H1 (cell line): ENCODE data around the gene ONECUT3.

Source experiments
- CTCF ChIP-seq, 3 experiments: IDR thresholded peaks; 1 replicate in 2 of 3; 2 replicates in 1 of 3; pipeline versions ENCODE4 v1.5.1 to v1.6.1; 2011; ENCODE audit warnings: low read length in 3 of 3, mild to moderate bottlenecking in 3 of 3, inconsistent platforms in 2 of 3, low read depth in 1 of 3, moderate library complexity in 1 of 3; ENCODE audit not compliant: insufficient read depth in 1 of 3; ENCODE audit errors: control extremely low read depth in 1 of 3
- EGR1 ChIP-seq: IDR thresholded peaks from 2 replicates; pipeline ENCODE4 v1.6.1; 2011; ENCODE audit warnings: low read depth, low read length, borderline replicate concordance
- EP300 ChIP-seq, 2 experiments: IDR thresholded peaks; 1 replicate in 1 of 2; 2 replicates in 1 of 2; pipeline ENCODE4 v1.6.1; 2011 to 2012; ENCODE audit warnings: low read depth in 2 of 2, low read length in 2 of 2, mild to moderate bottlenecking in 2 of 2, borderline replicate concordance in 1 of 2, inconsistent platforms in 1 of 2, moderate library complexity in 1 of 2
- KDM1A ChIP-seq: fragments of 200-600, 300-600 bp; sonication (generic); IDR thresholded peaks from 2 replicates; pipeline ENCODE4 v1.7.1; 2016; ENCODE audit warnings: mild to moderate bottlenecking, low read length, borderline replicate concordance
- PHF8 ChIP-seq: fragments of 200-600 bp; sonication (generic); conservative IDR thresholded peaks from 2 replicates; pipeline ENCODE4 v1.7.1; 2012; ENCODE audit warnings: low read depth, mild to moderate bottlenecking, inconsistent platforms, low read length, moderate library complexity
- POLR2A ChIP-seq, 2 experiments: IDR thresholded peaks; 1 replicate in 1 of 2; 2 replicates in 1 of 2; pipeline ENCODE4 v1.6.1; 2011; ENCODE audit warnings: low read depth in 2 of 2, low read length in 2 of 2, mild to moderate bottlenecking in 2 of 2; ENCODE audit errors: control extremely low read depth in 1 of 2
- POLR2AphosphoS5 ChIP-seq: IDR thresholded peaks from 2 replicates; pipeline ENCODE4 v1.6.1; 2011; ENCODE audit warnings: low read depth, low read length
- SP1 ChIP-seq: IDR thresholded peaks from 2 replicates; pipeline ENCODE4 v1.6.1; 2011; ENCODE audit warnings: low read depth, low read length
- SRF ChIP-seq: IDR thresholded peaks from 2 replicates; pipeline ENCODE4 v1.6.1; 2011; ENCODE audit warnings: mild to moderate bottlenecking, low read depth, low read length, moderate library complexity
- TAF7 ChIP-seq: optimal IDR thresholded peaks from 2 replicates; pipeline ENCODE3; 2011; ENCODE audit warnings: low read depth, mild to moderate bottlenecking, inconsistent platforms, low read length, moderate library complexity, borderline replicate concordance
- TBP ChIP-seq: IDR thresholded peaks from 2 replicates; pipeline ENCODE4 v1.6.1; 2011; ENCODE audit warnings: low read depth, low read length, improper control_type of control experiment
- ZNF274 ChIP-seq: IDR thresholded peaks from 2 replicates; pipeline ENCODE4 v1.7.0; 2012; ENCODE audit warnings: low read length, borderline replicate concordance; ENCODE audit errors: extremely low read depth

GRCh38 chr19:1720237-1720636 is 33.1 kb upstream of the ONECUT3 start:
- TF ChIP-seq EP300 (IDR thresholded peaks at IDR 0.05; ENCODE audit: borderline replicate concordance in 1 of 2, low read depth in 2 of 2, low read length in 2 of 2) (no peak), SRF (no peak), CTCF (IDR thresholded peaks at IDR 0.05; ENCODE audit: control extremely low read depth in 1 of 3, insufficient read depth in 1 of 3, low read depth in 1 of 3, low read length in 3 of 3) (peak in 2 of 3 experiments; percentile 12 to 25; a peak in 2 of 4 replicates), POLR2A (IDR thresholded peaks at IDR 0.05; ENCODE audit: control extremely low read depth in 1 of 2, low read depth in 2 of 2, low read length in 2 of 2) (no peak), ZNF274 (no peak), POLR2AphosphoS5 (no peak), PHF8 (no peak), TBP (no peak), TAF7 (no peak), SP1 (no peak), KDM1A (no peak), EGR1 (no peak)
